Breast epithelium (tissue), 3 donors: Measurements from ENCODE around the gene PALS1.

Experiments used
- CTCF ChIP-seq, 3 donors: fragments of 450-650 bp; IDR thresholded peaks; one replicate each; pipeline ENCODE4 v1.5.1; 2016 to 2017; ENCODE audit warnings: antibody characterized with exemption in 3 of 3, mild to moderate bottlenecking in 3 of 3, moderate library complexity in 3 of 3
- POLR2A ChIP-seq: fragments of 450-650 bp; IDR thresholded peaks from one replicate; pipeline ENCODE4 v1.6.1; 2016; ENCODE audit warnings: antibody characterized with exemption, mild to moderate bottlenecking, moderate library complexity
- POLR2AphosphoS5 ChIP-seq, 3 donors: sonication (generic); formaldehyde crosslinking; IDR thresholded peaks; one replicate each; pipeline ENCODE4 v1.6.1; 2017; ENCODE audit warnings: antibody characterized with exemption in 3 of 3

GRCh38 chr14:67192366-67192765 is 48.9 kb upstream of the PALS1 start:
- TF ChIP-seq CTCF (IDR thresholded peaks at IDR 0.05): no peak
- TF ChIP-seq POLR2AphosphoS5 (IDR thresholded peaks at IDR 0.05): no peak
- no peak for TF ChIP-seq POLR2A
